ENCODE data around the gene CHRNA4. TPM values are rescaled to one million over a fixed set of nuclear protein-coding genes. Genes with fewer than 3 reads are reported as not detected.
A peak's percentile ranks its signal among the peaks of the same experiment; 100 is the strongest.
"Not testable (repeated sequence)": the region's sequence is repeated elsewhere in the genome, so short reads cannot be mapped to it uniquely, and the experiment has no call there.

The CHRNA4 gene
- polyA plus RNA-seq, 12 donors, result 0.22 to 2.5 (median 1.1) TPM; not detected in 2

DNA sequence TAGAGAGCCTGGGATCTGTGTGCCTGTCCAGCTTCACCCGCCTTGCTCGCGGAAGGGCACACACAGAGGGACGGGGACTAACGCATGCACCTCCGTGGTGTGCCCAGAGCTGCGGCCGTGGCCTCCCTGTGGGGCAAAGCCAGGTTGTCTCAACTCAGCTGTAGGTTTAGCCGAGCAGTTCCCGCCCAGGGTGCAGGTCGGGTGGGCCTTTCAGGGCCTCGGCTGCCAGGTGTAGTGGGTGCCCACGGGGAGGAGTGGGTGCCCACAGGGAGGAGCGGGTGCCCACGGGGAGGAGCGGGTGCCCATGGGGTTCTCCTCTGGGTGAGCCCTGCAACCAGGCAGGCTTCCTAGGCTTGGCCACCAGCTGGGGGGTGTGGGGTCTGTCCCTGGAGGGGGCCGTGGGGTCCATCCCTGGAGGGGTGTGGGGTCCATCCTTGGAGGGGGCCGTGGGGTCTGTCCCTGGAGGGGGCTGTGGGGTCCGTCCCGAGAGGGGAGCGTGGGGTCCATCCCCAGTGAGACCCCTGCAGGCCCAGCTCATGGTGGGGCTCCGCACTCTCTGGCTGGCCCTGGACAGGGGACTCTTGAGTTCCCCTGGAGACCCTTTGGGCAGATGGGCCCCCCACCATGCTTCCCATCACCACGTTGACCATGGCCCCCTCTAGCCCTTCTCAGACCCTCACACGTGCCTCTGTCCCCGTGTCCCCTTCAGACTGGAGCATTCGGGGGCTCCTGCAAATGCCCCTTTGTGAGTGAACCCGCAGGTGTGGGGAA is 37.8 kb upstream of the CHRNA4 start:
- no peak for DNase-seq

DNA sequence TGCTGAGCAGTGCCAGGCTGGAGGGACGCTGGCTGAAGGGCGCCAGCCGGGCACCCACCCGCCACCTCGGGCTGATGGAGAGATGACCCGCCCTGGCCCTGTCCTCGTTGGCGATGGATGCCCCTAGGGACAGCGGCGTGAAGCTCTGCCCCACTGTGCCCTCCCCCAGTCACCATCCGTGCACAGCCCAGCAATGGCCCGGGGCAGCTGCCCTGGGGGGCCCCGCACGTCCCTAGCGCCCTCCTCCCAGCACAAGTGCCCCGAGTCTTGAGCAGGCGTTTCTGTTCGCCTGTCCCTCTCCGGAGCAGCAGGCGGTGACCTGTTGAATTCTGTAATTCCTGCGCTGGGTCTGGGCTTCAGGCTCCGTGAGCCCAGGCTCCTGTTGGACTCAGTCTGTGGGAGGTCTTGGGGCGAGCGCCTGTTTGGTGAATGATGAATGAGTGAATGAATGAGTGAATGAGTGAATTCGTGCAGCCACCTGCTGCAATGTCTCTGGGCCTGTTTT is 36.8 kb upstream of the CHRNA4 start:
- DNase-seq, result no peak

DNA sequence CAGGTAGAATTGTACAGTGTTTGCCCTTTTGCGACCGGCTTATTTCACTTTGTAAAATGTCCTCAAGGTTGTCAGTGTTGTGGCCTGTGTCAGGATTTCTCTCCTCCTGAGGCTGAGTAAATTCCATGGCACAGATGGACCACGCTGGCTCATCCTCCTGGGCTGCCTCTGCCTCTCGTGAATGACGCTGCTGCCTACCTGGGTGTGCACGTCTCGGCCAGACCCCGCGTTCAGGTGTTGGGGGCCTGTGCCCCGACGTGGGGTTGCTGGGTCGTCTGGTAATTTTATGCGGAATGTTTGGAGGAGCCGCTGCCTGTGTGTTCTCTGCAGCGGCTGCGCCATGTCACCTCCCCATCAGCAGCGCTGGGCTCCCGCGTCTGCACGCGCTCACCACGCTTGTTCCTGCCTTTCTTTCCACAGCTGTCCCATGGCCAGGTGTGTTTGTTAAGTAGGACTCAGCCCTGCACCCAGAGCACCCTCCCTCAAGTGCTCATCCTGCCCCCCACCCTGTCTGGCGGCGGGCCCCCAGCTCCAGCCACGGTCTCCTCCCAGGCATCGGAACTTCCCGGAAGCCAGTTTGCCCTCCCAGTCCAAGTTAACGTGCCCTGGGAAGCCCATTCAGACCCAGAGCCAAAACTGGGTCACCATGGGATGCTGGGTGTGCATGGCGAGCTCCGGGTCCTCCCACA is 36.1 kb upstream of the CHRNA4 start:
- no peak for DNase-seq

DNA sequence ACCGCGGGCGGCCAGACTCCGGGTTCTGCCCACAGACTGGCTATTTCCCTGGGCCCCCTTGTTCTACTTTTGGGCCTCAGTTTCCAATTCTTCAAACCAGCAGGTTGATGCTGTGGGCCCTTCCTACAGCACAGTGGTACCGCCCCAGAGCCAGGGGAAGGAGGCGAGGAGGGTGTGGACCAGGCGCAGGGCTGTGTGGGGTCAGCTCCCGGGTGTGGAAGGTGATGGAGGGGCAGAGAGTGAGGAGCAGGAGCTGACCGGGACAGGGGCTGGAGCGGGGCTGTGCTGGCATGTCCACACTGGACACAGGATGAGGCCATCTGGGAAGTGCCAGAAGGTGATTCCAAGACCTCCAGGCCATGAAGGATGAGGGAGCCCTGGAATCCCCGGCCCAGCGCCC is 35.2 kb upstream of the CHRNA4 start:
- DNase-seq, result no peak

DNA sequence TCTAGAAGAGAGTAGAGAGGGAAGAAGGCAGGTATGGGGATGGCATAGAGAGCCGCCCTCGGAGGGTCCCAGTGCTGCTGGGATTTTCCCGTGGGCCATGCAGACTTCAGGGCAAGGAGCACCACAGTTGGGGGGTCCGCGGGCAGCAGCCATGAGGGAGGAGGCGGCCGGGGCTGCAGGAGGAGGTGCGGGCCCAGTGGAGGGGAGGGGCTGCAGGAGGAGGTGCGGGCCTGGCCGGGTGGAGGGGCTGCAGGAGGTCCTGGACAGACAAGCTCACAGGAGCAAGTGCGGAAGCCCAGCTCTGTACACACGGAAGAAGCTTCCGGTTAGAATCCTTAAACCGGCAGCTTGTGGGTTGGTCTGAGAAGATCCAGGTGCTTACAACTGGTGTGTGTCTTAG is 34.6 kb upstream of the CHRNA4 start:
- DNase-seq, result no peak

DNA sequence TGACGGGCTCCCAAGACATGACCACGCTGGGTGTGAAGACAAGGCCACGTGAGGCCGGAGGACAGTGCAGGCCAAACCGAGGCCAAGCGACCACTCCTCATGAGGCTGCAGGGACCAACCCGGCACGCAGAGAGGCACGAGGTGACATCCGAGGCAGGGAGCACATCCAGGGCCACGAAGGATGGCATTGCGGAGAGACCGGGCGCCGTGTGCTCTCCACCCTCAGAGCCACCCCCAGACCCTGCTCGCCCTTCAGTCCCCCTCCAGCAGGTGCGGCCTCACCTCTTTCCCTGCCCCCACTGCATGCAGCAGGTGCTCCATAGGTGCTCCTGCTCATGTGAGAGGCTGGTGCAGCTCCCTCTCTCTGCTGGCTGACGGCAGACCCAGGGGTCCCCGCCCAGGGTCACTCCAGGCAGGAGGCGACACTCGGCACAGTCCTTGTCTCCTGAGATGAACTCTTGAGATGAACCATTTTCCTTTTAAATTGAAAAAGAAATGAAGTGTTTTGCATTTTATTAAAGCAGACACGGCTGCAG is 33.8 kb upstream of the CHRNA4 start:
- no peak for DNase-seq

DNA sequence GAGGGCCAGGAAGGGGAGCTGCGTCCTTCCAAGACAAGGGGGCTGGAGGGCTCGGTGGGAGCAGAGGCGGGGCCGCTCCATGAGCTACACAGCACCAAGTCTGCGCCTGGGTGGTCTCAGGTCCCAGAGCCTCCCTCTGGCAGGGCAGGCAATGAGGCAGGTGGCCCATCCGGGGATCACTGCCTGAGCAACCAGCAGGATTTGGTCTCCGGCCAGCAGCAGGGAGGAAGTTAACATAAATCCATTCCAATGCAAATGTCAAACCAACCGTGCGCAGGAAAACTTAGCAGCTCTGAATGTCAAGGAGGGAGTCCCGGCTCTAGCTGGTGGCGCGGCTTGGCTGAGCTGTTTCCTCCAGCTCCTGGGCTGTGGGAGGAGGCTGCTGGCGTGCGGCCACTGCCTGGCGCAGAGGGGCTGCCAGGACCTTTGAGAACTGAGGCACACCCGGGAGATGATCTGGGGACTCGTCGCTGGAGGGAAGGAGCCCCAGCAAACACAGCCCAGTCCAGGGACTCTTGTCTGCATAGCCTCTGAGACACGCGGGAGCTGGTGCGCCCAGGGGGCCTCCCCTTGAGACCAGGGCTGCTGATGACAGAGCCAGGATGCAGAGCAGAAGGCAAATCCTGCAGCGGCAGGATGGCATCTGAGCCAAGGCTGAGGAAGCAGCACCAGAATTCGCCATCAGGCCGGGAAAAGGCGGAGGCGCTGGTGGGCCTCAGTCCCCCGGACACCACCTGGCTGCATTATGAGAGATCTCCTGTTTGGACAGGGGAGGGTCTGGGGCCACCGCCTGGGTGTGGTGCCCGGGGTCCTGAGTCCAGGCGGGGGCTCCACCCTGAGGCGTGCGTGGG is 33.1 kb upstream of the CHRNA4 start:
- peak; percentile 39 for DNase-seq

DNA sequence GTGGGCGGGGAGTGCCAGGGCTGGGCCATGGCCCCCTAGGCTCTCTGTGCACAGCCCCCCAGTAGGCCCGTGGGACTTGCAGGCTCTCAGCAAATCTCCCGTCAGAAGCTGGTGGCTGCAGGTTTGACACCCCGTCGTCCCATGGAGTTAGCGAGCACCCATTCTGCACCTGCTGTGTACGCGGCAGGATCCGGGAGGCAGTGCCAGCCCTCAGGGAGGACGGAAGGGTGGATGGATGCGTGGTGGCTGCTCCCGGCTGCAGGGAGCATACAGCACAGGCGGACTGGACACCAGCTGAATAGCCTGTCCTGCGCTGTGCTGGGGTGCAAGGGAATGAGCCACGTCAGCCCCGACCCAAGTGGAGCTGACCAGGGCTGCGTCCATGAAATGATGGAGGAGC is 32.4 kb upstream of the CHRNA4 start:
- DNase-seq, result no peak

DNA sequence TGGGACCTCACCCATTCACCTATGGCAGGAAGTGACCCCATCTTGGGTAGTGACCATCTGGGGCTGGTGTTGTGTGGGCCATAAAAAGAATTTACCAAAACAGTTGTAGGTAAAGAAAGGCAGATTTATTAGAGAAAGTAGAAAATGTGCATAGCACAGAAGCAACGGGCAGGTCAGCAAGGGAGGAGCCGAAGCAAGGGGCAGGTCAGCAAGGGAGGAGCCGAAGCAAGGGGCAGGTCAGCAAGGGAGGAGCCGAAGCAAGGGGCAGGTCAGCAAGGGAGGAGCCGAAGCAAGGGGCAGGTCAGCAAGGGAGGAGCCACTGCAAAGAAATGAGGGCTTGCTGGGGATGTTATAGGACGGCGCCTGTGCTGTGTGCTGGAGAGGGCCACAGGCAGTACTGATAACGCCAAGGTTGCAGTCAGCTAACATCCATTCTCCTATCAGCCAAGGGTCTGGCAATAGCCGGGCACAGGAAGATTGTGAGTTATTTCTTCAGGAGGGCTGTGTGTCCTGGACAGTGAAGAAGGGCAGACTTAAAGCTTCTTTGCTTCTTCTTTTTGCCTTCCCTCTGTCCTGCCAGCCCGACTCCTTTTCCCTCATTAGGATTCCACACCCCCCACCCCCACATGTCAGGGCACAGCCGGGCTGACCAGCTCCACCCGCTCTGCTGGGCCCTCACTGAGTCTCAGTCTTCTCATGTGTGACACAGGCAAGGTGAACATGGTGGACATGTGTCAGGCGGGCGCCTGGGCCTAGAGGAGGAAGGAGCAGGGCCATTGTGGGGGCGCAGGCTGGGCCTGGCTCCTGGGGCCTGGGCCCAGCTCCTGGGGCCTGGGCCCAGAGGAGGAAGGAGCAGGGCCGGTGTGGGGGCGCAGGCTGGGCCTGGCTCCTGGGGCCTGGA is 31.6 kb upstream of the CHRNA4 start:
- DNase-seq, result no peak

DNA sequence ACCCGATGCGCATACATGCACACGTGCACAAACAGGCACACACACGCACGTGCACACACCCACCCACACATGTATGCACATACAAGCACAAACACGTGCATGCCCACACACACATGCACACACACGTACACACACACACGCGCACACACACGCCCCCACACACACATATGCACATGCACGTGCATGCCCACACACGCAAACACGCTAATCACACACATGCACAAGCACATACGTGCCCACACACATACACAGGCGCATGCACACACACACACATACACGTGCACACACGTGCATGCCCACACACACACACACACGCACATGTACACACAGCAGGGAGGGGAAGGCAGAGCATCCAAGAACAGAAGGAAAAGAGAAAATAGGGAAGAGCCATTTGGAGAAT is 26.8 kb upstream of the CHRNA4 start:
- DNase-seq, result no peak

DNA sequence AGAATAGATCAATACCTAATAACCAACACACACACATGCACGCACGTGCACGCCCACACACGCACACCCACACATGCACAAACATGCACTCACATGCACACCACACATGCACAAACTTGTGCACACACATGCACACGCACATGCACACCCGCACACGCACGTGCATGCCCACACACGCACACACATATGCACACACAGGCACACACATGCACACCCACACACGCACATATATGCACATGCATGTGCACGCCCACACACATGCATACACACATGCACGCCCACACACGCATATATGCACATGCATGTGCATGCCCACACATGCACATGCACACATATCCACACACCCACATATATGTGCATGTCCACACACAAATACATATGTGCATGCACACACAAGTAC is 26.2 kb upstream of the CHRNA4 start:
- no peak for DNase-seq

DNA sequence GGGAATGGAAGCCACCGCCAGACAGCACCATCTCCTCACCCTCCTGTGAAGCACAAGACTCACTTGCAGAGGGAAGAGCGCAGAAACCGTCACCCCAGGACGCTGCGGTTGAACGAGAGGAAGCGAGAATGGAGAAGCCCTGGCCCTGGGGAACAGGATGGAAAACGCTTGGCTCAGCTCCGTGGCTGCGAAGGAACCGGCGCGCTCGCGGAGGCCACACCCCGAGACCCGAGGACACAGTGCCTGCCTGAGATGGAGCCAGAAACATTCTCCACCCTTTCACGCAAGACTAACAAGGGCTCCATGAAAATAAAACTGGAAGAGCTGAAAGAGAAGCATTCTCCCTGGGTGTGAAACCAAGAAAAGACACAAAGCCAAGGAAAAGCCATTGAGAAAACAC is 25.3 kb upstream of the CHRNA4 start:
- DNase-seq, result no peak

DNA sequence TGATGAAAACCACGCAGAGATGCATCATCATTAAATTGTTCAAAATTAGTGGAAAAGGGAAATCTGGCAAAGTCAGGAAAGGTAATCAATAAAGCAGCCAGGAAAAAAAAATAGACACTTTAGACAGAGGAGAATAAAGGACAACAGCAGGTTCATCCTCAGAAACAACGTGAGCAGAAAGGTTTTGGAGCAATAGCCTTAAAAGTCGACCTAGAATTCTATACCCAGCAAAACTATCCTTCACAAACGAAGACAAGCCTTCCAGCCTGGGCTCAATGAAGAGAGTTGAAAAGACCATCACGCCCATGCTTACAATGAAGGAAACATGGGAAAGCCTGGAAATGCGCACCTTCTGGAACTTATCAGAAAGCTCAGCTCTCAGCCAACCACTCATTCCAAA is 24.7 kb upstream of the CHRNA4 start:
- no peak for DNase-seq

DNA sequence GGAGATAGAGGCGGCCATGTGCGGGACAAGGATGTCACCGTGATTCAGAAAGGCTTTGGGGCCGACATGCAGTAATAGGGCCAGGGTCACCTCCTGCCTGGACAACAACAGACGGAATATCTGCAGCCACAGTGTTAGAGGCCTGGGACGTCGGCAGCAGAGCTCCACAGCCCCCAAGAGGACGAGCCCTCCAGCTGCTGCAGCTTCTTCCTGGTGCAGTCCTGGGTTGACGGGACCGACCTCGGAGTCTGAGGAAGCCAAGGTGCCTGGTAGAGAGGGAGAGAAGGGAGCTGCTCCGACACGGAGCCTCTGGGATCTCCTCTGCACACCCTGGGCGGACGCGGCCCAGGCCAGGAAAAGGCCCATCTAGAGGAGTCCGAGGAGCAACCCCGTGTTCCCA is 23.2 kb upstream of the CHRNA4 start:
- DNase-seq, result no peak

DNA sequence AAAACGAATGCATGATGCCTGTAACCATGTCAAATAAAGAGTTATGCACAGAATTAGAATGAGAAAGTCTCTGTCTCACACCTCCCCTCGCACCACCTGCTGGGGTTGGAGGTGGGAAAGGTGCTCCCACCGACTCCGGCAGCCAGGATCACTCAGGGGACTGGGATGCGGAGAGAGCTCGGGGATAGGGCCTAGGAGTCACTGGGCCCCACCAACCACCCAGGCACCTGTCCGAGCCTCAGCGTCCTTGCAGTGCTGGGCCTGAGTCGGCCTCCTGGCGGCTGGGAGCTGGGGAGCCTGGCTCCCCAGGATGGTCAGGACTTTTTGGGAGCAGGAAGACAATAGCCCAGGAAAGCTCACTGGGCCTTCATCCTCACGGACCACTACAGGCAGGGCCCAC is 22.4 kb upstream of the CHRNA4 start:
- no peak for DNase-seq

DNA sequence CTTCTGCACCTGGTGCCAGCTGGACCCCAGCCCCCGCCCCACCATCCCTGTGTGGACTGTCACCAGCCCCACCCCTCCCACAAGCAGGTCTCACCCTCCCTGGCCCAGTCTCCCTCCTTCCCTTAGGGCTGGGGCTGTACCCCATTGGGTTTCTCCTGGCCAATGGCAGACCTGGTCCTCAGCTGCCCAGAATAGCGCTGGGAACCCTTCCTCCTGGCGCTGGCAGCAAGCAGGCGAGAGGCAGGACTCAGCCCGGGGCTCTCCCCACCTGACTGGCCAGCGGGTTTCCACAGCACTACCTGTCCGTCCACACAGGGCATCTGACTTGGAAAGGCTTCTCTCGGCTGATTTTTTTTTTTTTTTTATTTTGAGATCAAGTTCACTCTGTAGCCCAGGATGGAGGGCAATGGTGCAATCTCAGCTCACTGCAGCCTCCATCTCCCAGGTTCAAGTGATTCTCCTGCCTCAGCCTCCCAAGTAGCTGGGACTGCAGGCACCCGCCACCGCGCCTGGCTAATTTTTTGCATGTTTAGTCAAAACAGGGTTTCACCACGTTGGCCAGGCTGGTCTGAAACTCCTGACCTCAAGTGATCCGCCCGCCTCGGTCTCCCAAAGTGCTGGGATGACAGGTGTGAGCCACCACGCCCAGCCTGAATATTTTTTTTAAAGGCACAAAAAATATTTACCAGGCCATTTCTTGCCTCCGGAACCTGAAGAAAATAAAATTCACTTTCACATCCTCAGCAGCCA is 21.6 kb upstream of the CHRNA4 start:
- no peak for DNase-seq

DNA sequence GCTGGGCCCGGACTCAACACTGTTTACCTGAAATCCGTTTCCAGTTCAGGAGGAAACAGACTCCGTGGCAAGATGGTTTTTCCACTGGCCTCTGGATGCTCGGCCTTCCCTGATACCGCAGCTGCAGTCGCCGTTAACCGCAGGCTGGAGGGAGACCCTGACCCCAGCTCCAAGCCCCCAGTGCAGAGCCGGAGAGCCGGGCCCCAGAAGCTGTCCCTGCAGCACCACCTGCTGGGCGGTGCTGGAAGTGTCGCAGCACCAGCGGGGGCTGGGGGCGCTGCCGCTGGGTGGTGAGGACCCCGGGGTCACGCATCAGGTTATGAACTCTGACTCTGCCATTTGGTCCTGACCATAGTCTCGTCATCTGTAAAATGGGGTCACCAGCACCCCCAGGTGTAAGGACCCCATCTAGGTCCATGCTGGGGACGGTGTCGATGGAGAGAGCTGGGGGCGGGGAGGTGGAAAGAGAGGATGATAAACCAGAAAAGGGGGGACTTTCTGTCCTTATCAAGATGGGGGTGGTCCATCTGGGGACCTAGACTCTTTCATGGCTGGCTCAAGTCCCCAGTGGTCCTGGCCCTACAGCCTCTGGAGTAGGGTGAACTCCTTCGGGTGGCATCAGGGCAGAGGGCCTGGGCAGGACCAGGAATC is 20.8 kb upstream of the CHRNA4 start:
- DNase-seq, result peak; percentile 19

DNA sequence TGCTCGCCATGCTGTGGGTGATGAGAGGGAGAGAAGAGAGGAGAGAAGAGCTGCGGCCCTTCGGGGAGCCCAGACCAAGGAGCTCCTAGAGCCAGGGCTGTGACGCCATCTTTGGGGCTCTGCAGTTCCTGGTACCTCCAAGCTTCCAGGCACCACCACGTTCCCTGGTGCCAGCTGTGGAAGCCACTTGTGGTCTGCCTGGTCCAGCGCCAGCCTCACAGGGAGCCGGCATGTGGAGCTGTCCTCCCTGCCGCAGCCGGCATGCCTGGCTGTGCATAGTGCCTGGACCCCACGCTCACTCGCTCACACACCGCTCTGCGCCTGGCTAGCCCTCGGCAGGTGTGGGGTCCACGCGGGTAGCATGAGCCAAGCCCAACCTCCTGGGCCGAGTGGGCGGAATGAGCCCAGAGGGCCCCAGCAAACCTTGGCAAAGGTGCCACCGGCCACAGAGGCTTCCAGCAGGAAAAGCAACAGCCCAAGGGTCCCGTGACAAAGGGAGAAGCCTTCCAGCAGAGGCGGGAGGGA is 19.3 kb upstream of the CHRNA4 start:
- no peak for DNase-seq

DNA sequence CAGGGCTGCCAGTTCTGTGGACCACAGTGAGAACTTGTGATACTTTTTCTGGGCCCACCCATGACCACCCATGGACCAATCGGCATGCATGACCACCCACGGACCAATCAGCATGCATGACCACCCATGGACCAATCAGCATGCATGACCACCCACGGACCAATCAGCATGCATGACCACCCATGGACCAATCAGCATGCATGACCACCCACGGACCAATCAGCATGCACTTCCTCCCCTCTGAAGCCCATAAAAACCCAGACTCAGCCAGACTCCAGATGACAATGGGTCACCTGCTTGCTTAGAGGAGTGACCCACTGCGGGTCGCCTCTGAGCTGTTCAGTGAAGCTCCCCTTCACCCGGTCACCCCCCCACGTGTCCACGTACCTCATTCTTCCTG is 18.7 kb upstream of the CHRNA4 start:
- not testable (repeated sequence) for DNase-seq

DNA sequence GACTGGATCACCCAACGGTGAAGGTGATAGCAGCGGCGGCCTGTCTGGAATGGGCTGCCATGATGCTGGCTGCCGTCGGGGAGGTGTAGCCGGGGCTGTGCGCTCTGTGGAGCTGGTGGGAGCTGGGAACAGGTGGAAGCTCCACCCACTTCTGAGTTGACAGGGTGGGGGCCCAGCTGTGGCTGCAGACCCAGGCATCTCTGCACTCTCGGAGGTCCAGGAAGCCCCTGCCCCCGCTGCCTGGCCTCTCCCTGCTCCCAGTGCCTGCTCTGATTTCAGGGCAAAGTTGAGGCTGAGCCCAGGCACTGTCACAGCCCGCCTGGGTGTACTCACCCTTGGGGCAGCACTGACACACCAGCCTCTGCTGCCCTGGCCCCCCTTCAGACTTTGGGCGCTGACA is 18.1 kb upstream of the CHRNA4 start:
- DNase-seq, result no peak
